HG02571 (cell line): ENCODE results near the gene RBPJL.

Experiments used
- ATAC-seq: cut with Tn5 transposase; IDR thresholded peaks from one replicate; pipeline ENCODE4 v1.9.1; 2021; ENCODE audit warnings: mild to moderate bottlenecking, moderate library complexity; ENCODE audit not compliant: unreplicated experiment

The RBPJL gene, protein sequence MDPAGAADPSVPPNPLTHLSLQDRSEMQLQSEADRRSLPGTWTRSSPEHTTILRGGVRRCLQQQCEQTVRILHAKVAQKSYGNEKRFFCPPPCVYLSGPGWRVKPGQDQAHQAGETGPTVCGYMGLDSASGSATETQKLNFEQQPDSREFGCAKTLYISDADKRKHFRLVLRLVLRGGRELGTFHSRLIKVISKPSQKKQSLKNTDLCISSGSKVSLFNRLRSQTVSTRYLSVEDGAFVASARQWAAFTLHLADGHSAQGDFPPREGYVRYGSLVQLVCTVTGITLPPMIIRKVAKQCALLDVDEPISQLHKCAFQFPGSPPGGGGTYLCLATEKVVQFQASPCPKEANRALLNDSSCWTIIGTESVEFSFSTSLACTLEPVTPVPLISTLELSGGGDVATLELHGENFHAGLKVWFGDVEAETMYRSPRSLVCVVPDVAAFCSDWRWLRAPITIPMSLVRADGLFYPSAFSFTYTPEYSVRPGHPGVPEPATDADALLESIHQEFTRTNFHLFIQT

DNA sequence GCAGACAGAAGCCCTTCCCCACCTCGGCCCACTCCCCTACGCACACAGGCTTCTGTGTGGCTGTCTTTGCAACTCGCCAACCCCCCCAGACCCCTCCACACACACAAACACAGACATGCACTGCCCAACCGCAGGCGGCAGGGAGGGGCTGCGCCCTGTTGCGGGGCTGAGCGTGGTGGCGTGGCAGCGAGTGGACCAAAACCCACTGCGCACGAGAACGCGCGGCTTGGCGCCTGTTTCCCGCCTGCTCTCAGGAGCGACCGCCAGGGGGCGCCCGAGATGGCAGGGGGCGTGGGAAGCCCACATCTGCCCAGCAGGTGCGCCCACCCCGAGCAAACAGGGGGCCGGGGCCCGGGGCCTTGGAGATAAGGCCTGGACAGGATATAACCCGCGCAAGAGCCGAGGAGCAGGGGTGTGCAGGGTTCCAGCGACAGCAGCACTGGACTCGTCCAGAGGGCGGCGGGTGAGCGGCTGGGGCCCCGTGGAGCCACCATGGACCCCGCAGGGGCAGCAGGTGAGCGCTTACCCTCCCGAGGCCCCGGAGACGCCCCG, at the start of gene RBPJL:
TSS of gene RBPJL (plus strand) at position 410 of the 552 bp plus-strand sequence. CDS start at position 493, 83 bp downstream.
- no peak for ATAC-seq

DNA sequence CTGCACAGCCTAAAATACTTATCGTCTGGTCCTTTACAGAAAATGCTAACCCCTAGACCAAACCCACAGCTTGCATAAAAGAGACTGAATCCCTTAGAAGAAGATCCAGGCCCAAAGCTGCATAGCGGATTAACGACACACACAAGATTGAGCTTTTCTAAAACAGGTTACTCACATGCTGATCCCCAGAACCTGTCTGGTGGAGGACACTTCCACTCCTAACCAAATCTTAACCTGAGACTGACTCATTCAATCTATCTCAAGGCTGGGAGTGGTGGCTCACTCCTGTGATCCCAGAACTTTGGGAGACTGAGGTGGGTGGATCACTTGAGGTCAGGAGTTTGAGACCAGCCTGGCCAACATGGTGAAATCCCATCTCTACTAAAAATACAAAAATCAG, 49.5 kb upstream of the RBPJL start:
- no peak for ATAC-seq

DNA sequence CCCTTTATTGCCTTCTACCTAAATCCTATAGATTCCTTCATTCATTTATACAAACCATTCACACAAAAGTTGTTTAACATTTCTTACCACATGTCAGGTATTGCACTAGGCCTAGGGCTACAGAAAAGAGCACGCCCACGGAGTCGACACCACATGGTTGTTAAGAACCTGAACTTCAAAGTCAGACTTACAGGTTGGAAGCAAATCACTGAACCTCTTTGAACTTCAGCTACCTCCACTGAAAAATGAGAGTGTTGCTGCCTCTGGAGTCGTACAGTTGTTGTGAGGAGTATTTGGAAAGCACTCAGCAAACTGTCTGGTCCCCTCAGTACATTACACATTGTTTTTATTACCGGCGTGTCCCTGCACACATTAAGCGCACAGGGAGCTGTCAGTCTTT, 48.9 kb upstream of the RBPJL start:
- ATAC-seq = no peak

DNA sequence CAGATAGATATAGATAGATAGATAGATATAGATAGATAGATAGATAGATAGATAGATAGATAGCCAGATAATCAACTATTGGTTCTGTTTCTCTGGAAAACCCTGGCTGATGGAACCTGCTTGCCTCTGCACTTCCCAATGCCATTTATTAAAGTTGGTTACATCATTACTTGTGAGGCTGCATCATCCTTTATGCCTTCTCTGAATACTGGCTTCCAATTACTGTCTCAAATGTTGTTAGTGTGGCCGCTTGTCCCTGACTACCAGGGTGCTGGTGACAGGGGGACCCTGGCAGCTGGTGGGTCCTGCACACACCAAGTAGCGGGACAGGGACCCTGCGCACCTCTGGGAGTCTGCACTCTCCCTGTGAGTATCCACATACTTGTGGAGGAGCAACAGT, 48.4 kb upstream of the RBPJL start:
- no peak for ATAC-seq

DNA sequence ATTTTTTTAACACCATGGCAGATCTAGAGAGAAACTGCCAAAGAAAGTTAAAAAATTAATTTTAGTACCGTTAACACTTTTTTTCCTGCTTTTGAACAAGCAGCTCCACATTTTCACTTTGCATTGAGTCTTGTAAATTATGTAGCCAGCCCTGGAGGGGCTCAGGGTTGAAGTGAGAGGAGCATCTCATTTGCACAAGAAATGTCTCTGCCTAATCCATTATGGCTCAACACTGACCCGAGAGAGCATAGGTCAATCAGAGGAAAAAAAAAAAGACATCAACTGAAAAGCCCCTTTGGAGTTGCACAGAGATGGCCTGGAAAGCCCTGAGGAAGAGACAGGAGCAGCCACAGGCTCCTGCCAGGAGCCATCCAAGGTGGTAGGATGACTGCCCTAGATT, 48.0 kb upstream of the RBPJL start:
- ATAC-seq = no peak

DNA sequence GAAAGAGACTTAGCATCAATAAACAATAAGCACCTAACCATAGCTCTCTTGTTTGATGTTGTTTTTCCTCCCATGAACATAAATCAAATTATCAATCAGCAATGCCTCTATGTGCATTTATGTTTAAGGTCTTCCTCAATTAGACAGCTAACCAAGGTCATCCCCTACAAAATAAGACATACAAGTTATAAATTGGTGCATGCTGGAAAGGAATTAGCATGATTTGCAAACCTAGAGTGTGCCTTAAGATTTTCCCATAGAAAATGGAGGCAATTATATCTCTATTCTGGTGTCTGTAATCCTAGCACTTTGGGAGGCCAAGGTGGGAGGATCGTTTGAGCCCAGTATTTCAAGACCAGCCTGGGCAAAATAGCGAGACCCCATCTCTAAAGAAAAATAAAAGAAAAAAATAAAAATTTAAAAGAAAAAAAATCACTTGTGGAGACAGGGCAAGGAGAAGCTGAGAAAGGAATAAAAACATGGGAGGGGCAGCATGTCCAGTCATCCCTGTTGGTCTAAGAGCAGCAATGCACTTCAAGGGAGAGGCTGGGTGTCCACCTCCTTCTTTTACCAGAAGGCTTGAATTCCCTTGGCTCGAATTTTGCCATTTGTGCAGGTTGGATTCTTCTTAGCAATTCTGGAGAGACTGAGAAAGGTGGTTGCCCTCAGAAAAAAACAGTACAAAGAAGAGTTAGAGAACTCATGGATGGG, 42.9 kb upstream of the RBPJL start:
- no peak for ATAC-seq

DNA sequence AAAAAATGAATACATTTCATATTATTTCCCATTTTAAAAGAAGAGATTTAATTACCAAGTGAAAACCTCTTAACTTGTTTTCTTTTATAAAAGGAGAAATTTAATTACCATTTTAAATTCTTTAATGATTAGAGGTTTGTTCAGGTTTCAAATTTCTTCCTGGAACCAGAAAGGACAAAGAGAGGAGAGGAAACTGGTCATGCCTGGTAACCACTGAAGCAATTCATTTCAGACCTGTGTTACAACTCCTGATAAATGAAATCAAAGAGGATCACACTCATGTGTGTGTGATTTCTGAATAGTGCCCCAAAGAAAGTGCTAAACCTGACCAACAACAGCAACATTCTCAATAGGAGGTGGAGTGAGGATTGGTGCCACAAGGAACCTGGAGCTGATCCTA, 39.7 kb upstream of the RBPJL start:
- no peak for ATAC-seq

DNA sequence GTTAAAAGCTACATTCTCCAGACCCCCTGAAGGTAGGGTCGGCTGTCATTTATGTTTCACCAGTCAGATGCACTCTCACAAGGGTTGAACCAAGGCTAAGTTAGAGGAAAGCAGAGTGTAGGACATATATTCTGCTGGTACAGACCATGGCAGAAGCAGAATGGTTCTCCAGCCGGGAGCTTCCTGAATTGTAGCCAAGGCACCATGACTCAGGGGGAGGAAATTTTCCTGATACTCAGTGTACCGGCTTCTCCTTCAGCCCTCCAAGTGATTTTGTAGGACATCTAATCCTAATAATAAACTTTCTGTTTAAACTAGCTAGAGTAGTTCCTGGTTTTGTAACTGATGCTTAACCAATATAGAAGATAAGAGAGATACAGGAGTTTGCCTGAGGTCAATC, 38.1 kb upstream of the RBPJL start:
- no peak for ATAC-seq

DNA sequence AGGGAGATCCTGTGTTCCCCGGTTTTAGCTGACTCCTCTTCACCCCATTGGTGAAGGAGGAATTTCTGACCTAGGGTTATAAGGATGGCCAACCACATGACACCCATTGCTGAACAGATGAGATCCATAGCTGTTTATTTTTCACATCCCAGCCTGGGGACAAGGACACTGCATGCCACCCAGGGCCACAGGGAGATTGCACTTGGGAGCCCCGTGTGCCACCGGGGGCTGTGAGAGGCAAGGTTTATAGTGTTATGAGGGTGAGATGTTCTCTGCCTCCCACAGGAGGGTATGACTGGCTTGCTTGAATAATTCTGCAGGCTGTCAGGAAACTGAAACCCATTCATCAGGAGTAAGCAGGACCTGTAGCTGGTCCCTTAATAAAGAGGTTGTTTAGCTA, 37.6 kb upstream of the RBPJL start:
- no peak for ATAC-seq

DNA sequence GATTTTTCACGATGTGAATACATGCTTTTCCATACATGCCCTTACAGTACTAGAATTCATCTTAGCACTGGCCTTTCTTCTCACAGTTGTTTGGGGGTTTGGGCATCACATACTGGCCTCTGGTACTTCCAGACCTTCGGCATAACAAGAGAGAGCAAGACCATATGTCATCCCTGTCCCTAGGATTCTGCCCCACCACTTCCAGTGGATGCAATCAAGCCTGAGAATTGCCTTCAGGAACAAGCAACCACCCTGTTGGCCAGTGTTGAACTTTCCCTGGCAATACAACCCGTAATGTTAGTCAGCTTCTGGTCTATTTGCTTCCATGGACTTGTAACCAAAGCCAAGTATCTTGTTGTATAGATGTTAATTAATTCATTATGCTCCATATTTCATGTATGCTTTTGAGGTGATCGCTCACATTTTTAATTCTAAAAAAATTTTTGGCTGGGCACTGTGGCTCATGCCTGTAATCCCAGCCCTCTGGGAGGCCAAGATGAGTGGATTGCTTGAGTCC, 36.8 kb upstream of the RBPJL start:
- no peak for ATAC-seq

DNA sequence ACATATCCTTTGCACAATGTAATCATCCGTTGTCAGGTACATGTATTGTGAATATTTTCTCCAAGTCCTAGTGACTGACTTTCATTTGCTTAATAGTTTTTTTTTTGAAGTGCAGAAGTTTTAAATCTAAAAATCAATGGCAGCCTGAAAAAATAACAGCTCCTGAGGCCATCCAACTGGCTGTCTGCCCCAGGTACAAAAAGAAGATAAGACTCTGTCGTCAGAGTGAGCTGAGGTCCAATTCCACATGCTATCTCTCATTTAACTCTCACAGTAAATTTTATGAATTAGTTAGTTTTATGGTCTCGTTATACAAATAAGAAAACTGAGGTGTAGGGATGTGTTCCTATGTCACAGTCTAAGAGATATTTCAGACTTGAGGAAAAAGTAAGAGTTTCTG, 31.3 kb upstream of the RBPJL start:
- no peak for ATAC-seq

DNA sequence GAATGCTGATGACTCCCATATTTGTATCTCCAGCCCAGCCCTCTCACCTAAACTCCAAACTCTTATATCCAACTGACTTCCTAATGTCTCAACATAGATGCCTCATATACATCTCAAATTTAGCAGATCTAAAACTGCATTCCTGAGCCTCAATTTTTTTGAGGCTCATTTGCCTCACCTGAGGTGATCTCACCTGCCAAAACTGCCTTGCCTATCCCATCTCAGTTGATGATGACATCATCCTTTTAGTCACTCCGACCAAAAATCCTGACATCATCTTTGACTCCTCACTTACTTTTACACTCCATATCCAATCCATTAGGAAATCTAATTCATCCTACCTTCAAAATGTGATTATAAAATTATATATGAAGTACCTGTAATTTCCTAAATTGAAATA, 26.6 kb upstream of the RBPJL start:
- no peak for ATAC-seq

DNA sequence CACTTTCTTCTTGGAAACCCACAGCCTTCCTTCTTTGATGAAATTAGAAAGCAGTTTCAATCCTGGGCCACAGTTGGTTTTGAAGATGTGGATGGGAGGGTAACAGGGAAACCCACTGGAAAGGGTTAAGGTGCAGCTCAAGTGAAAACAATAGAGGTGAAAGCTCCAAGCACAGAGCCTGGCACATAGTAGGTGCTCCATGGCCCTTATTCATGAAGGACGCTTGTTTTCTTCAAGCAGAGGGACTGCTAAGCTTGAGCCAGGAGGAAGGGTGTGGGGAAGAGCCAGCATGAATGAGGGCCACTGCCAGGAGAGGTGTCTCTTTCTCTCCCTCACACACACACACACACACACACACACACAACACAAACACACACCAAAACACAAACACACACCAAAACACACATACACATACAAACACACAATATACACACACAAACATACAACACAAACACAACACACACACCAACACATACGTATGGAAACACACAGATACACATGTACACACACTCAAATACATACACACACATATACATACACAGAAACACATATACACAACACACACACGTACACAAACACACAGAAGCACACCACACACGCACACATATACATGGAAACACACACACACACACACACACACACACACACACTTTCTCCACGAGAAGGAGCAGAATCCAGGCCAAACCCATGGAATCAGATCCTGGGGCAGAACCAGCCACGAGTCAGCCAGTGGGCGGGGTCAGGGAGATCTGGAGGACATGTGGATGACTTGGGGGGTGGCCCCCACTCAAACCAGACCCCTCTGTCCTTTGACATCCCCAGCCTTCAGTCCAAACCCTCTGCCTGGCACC, 23.7 kb upstream of the RBPJL start:
- no peak for ATAC-seq

DNA sequence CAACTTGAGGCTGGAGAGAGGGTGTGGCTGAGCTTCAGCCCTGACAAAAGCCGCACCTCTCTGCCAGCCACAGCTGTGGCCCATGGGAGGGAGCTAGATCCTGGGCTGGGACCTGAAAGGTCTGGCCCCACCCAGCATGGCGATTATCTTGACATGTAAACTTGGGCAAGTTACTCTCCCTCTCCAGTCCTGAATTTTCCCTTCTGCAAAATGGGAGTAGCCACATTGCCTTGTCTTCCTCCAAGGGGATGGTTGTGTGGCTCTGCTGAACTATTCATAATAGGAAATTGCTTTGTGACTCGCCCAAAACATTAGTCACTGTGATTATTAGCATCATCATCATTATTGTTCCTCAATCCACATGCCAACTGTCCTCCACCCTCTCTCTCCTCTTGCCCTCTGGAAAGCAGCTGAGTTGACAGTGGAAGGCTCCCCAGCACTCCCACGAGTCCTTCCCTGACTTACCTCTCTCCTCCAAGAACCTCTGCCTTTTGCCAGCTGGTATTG, 23.0 kb upstream of the RBPJL start:
- no peak for ATAC-seq

DNA sequence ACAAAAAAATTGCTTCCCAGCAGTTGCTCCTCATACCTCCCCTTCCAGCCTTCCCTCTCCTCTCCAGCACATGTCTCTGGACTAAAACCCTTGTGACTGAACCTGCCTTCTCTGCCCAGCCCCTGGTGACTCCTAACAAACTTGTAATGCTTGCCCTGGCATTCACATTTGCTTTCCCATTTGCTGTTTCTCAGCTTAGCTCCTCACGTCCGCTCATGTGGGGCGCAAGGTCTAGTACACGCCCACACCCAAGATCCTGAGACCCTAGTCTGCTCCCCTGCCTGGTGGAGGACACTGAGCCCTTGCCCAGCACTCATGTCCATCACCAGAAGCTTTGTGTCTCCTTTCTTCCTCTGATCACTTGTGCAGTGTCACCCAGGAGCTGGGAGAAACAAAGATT, 18.3 kb upstream of the RBPJL start:
- no peak for ATAC-seq

DNA sequence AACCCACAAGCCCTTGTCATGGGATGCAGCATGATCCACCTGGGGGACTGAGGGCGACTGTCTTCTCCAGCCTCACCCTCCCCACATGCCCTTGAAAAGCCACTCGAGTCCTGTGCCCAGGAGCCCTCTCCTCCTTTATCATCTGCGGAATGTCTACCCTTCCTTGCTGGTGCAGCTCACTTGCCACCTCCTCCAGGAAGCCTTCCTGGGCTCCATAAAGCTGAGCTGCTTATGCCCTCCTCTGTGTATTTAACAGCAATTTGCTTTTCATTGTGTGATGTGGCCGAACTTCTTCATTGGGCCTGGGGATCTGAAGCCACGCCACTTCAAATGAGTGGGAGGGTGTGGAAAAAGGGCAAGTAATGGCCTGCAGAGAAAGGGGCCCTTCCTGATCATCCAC, 17.8 kb upstream of the RBPJL start:
- ATAC-seq = no peak

DNA sequence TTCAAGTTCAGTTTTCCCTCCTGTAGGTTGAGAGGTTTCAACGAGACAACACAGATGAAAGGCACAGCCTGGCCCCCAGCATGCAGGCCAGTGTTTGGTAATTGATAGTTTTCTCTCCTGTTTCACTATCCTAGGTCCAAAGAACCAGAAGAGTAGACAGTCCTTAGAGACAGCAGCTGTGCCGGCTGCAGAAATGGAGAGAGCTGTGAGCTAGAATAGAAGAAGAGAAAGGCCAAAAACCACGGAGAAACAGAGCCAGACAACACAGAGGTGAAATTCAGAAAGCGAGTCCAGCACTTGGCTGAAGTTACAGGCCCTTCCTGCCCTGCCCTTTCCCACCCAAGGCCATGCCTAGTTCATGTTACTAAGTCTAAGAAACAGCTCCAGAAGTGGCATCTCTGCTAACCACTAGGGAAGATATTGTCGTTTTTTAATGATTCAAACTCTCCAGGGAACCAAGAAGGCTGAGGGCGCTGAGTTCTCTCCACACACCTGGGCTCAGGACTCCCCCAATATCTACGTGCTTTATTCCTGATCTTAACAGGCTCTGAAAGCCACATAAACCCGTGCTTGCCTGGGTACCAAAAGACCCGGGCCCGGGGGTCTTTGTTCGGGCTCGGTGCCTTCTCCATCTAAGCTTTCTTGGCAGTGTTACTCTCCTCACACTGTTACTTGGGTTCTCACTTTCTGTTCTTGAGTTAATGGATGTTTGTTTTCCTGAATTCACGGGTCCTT, 16.5 kb upstream of the RBPJL start:
- ATAC-seq = no peak

DNA sequence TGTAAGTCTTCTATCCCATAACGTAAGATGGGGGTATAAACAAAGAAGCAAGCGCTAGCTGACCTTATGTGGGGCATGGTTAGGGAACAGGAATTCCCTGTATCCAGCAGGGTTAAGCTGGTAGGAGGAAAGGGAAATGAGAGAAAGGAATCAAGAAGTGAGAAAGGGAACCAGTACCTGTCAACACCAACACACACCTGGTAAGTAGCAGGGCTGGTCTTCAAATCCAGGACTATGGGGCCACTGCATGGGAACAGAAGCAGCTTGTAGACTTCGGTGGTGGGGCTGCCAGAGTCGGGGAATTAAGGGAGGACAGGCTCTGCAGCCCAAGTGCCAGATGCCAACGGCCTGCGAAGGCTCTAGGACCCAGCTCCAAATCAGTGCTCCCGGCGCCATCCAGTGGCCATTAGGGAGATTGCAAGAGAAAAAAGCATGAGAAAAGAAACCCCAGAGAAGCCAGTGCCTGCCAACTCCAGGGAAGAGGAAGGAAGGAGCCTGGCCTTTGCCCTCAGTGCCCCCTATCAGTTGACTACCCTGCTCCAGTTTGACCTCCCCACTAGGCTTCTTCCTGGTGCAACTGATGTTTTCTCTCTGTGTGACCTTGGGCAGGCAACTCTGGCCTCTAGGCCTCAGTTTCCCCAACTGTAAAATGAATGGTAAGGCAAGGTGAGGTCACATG, 15.8 kb upstream of the RBPJL start:
- no peak for ATAC-seq

DNA sequence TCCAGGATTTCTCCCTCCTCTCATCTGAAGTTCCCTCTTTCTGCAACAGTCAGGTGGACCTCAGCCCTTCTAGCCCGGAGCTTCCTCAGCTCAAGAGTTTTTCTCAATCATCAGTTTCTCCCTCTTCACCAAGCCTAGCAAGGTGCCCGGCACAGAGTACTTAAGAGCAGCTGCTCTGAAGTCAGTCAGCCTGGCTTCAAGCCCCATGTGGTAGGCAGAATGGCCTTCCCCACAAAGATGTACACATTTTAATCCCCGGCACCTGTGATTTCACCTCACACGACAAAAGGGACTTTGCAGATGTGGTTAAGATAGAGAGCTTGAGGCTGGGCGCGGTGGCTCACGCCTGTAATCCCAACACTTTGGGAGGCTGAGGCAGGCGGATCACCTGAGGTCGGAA, 15.1 kb upstream of the RBPJL start:
- ATAC-seq = no peak
